ENCODE data around the gene MTREX.
A peak's percentile ranks its signal among the peaks of the same experiment; 100 is the strongest.

GRCh38 chr5:55384072-55384471 is 76.3 kb downstream of the MTREX start:
- no peak for TF ChIP-seq YY1 (IDR thresholded peaks at IDR 0.05)
- peak; percentile 32 to 52 for TF ChIP-seq HNF4A (conservative IDR thresholded peaks at IDR 0.05)
- no peak for TF ChIP-seq RAD21 (IDR thresholded peaks at IDR 0.05)
- no peak for TF ChIP-seq CTCF (IDR thresholded peaks at IDR 0.05; ENCODE audit: low read depth, low read length, missing input control)

Measured in liver (tissue), 3 donors.